ENCODE results near the gene OGFR.

GRCh38 chr20:62762376-62762775 lies 42.3 kb upstream of the OGFR start:
- TF ChIP-seq CTCF (IDR thresholded peaks at IDR 0.05; ENCODE audit: insufficient read depth, low read length, poor library complexity, severe bottlenecking) (no peak), EZH2phosphoT487 (conservative IDR thresholded peaks at IDR 0.05; ENCODE audit: low read length) (no peak)

All from SU-DHL-6 (cell line).